B cell (primary cell): ENCODE data around the gene MAG. TPM values are rescaled to one million over a fixed set of nuclear protein-coding genes. Genes with fewer than 3 reads are reported as not detected.

Experiments used
- ATAC-seq: fragments of 200-7000 bp; cut with Tn5 transposase; one replicate; pipeline ENCODE4 v1.10.0; 2021; ENCODE audit warnings: low read depth, mild to moderate bottlenecking, moderate number of reproducible peaks, moderate library complexity
- CTCF ChIA-PET: fragments of 350-600 bp; sonication (Branson Sonifier 250); formaldehyde crosslinking; loops from one replicate; lab custom pipeline; 2021; ENCODE audit warnings: antibody characterized with exemption, inconsistent platforms; lab: Charles Lee
- POLR2A ChIA-PET: fragments of 350-600 bp; sonication (Branson Sonifier 250); formaldehyde crosslinking; loops from one replicate; lab custom pipeline; 2021; ENCODE audit warnings: antibody characterized with exemption; lab: Charles Lee
- DNase-seq: peaks from one replicate; pipeline ENCODE4 v3.0.0; 2013
- H2AFZ ChIP-seq: 2 replicates; pipeline ENCODE4 v1.6.1; 2012; ENCODE audit warnings: mild to moderate bottlenecking, low read depth, low read length; ENCODE audit not compliant: insufficient read depth, poor library complexity, severe bottlenecking
- H3K27ac ChIP-seq, 2 donors: 1 replicate in 1 of 2; 2 replicates in 1 of 2; pipeline ENCODE4 v1.5.1; 2012 to 2013; ENCODE audit warnings: low read length in 2 of 2, mild to moderate bottlenecking in 2 of 2, moderate library complexity in 1 of 2
- H3K27me3 ChIP-seq, 4 experiments: fragments of 200-600 bp in 1 of 4; sonication (generic) in 1 of 4; replicated peaks in 1 of 4; 1 replicate in 2 of 4; 2 replicates in 2 of 4; pipeline versions ENCODE4 v1.6.1 to v1.7.0; 2013 to 2016; ENCODE audit warnings: low read length in 3 of 4, mild to moderate bottlenecking in 2 of 4, mixed read lengths in 1 of 4, moderate library complexity in 1 of 4; ENCODE audit not compliant: insufficient read depth in 4 of 4, control insufficient read depth in 3 of 4; ENCODE audit errors: control extremely low read depth in 1 of 4
- H3K36me3 ChIP-seq, 2 experiments: replicated peaks in 1 of 2; 1 replicate in 1 of 2; 2 replicates in 1 of 2; pipeline versions ENCODE4 v1.6.1 to v1.7.1; 2013; ENCODE audit warnings: low read length in 1 of 2; ENCODE audit not compliant: insufficient read depth in 2 of 2, control insufficient read depth in 1 of 2; ENCODE audit errors: control extremely low read depth in 1 of 2, extremely low read depth in 1 of 2
- H3K4me1 ChIP-seq, 2 donors: fragments of 200-600 bp in 1 of 2; sonication (generic) in 1 of 2; 1 replicate in 1 of 2; 2 replicates in 1 of 2; pipeline versions ENCODE4 v1.5.1 to v1.6.1; 2013 to 2017; ENCODE audit warnings: low read length in 2 of 2; ENCODE audit not compliant: control insufficient read depth in 2 of 2, insufficient read depth in 2 of 2
- H3K4me2 ChIP-seq: replicated peaks from 2 replicates; pipeline ENCODE3; 2012; ENCODE audit warnings: mild to moderate bottlenecking, low read depth, low read length; ENCODE audit not compliant: poor library complexity, severe bottlenecking
- H3K4me3 ChIP-seq, 5 experiments: fragments of 200-600 bp in 1 of 5; sonication (generic) in 1 of 5; 1 replicate in 3 of 5; 2 replicates in 2 of 5; pipeline versions ENCODE4 v1.5.1 to v1.7.0; 2011 to 2016; ENCODE audit warnings: low read length in 4 of 5, mild to moderate bottlenecking in 4 of 5, low read depth in 2 of 5, control low read depth in 1 of 5, moderate library complexity in 1 of 5; ENCODE audit not compliant: insufficient read depth in 1 of 5; ENCODE audit errors: control extremely low read depth in 1 of 5, extremely low read depth in 1 of 5
- H3K79me2 ChIP-seq: fragments of 200-600 bp; sonication (generic); one replicate; pipeline ENCODE4 v1.6.0; 2016; ENCODE audit warnings: low read length; ENCODE audit not compliant: control insufficient read depth, insufficient read depth
- H3K9ac ChIP-seq: fragments of 200-600 bp; sonication (generic); 2 replicates; pipeline ENCODE4 v1.6.1; 2017; ENCODE audit warnings: mild to moderate bottlenecking, low read length, moderate library complexity
- H3K9me3 ChIP-seq, 3 donors: one replicate each; pipeline versions ENCODE4 v1.6.1 to v1.7.1; 2013; ENCODE audit warnings: low read length in 2 of 3; ENCODE audit not compliant: control insufficient read depth in 2 of 3, insufficient read depth in 1 of 3; ENCODE audit errors: control extremely low read depth in 1 of 3
- H4K20me1 ChIP-seq: 2 replicates; pipeline ENCODE4 v1.6.0; 2012; ENCODE audit warnings: mild to moderate bottlenecking, low read length; ENCODE audit not compliant: insufficient read depth, control insufficient read depth, poor library complexity, severe bottlenecking
- H3K27ac Mint-ChIP-seq: one replicate; pipeline ENCODE4 v1.8.0; 2021; ENCODE audit warnings: mixed read lengths
- H3K27me3 Mint-ChIP-seq: one replicate; pipeline ENCODE4 v1.8.0; 2021; ENCODE audit warnings: mixed read lengths
- H3K4me1 Mint-ChIP-seq: one replicate; pipeline ENCODE4 v1.8.0; 2021; ENCODE audit warnings: mixed read lengths
- H3K4me3 Mint-ChIP-seq: one replicate; pipeline ENCODE4 v1.8.0; 2021; ENCODE audit warnings: mixed read lengths
- H3K9me3 Mint-ChIP-seq: one replicate; pipeline ENCODE4 v1.8.0; 2022; ENCODE audit warnings: mixed read lengths; ENCODE audit not compliant: insufficient read depth
- EZH2 ChIP-seq: IDR thresholded peaks from 2 replicates; pipeline ENCODE4 v1.6.1; 2012; ENCODE audit warnings: borderline replicate concordance, low read depth, mild to moderate bottlenecking, moderate library complexity, low read length; ENCODE audit not compliant: insufficient read depth, poor library complexity, severe bottlenecking
- WGBS: methylation state at CpG from one replicate; pipeline ENCODE4 v1.1.5; 2013; ENCODE audit warnings: missing lambda C conversion rate; ENCODE audit not compliant: insufficient coverage; 5-methylcytosine and 5-hydroxymethylcytosine counted together
- intact Hi-C: fragments of 100-400 bp; cut with micrococcal nuclease; formaldehyde crosslinking; loops from one replicate; pipeline ENCODE4 v1.10.0; 2022
- polyA plus RNA-seq: library from polyadenylated mRNA; depleted of rRNA; stranded (reverse); fragments of >200 nt; gene quantifications from 2 replicates; pipeline ENCODE4 v1.2.3, GENCODE V29; 2012
- total RNA-seq, 2 donors: library from RNA; stranded (reverse); fragments of 120-200 nt in 1 of 2; gene quantifications; 1 replicate in 1 of 2; 2 replicates in 1 of 2; pipeline versions ENCODE4 v1.2.3 to v1.2.4, GENCODE V29; 2013 to 2022
- TF ChIP-seq, protein P1 (sequence below): fragments of 200-600 bp; IDR thresholded peaks from one replicate; pipeline ENCODE4 v1.8.0; 2022; ENCODE audit warnings: antibody characterized with exemption, mild to moderate bottlenecking

MAG gene
- total and polyA plus RNA-seq, 2 donors (not counting 1 experiment from before 2014, with no cell fraction given), result 0.12 to 0.58 TPM

DNA sequence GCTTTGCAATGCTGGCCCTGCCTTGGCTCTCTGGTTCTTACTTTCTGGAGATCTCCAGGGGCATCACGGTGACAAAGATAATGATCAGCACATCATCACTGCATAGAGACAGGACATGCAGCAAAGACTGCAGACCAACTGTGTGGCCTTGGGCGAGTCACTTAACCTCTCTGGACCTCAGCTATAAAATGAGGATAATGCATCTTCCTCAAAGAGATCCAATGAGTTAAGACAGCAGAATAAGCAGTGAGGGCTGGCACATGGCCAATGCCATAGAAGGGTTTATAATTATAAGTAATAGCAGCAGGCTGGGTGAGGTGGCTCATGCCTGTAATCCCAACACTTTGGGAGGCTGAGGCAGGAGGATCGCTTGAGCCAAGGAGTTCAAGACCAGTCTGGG is 2.4 kb downstream of the MAG start:
- Histone ChIP-seq H4K20me1 (no peaks in the 10 kb centered on the region), H3K4me2 (no peak overlapping the region), H3K9ac (no peak overlapping the region), H3K27me3 (no peaks in the 10 kb centered on the region), H3K36me3 (no peaks in the 10 kb centered on the region), H3K4me1 (peaks cover 27 to 52% of the 10 kb centered on the region in 2 donors), H3K79me2 (peaks cover 20% of the 10 kb centered on the region), H3K9me3 (peaks cover 0 to 7% (median 0%) of the 10 kb centered on the region in 3 donors), H3K4me3 (no peak overlapping the region), H3K27ac (no peak overlapping the region), H2AFZ (no peak overlapping the region)
- POLR2A ChIA-PET, result interaction anchor here (0.6 to 1.4 kb wide), 2 partner anchors 18 to 54 kb away, joined by 3 to 4 read pairs; no protein-coding TSS in a partner anchor
- 86% methylated on average over 1 of the region's 3 CpGs for WGBS
- Mint-ChIP-seq H3K9me3 (no peaks in the 10 kb centered on the region), H3K4me3 (no peak overlapping the region), H3K4me1 (peaks cover 26% of the 10 kb centered on the region), H3K27me3 (no peaks in the 10 kb centered on the region), H3K27ac (no peak overlapping the region)
- intact Hi-C loops, result no loop called here
- CTCF ChIA-PET, result interaction anchor here (1.2 kb wide), 1 partner anchor 201 kb away, joined by 4 read pairs; no protein-coding TSS in a partner anchor
- DNase-seq (no peak), ATAC-seq (no peak)
- TF ChIP-seq, protein P1, sequence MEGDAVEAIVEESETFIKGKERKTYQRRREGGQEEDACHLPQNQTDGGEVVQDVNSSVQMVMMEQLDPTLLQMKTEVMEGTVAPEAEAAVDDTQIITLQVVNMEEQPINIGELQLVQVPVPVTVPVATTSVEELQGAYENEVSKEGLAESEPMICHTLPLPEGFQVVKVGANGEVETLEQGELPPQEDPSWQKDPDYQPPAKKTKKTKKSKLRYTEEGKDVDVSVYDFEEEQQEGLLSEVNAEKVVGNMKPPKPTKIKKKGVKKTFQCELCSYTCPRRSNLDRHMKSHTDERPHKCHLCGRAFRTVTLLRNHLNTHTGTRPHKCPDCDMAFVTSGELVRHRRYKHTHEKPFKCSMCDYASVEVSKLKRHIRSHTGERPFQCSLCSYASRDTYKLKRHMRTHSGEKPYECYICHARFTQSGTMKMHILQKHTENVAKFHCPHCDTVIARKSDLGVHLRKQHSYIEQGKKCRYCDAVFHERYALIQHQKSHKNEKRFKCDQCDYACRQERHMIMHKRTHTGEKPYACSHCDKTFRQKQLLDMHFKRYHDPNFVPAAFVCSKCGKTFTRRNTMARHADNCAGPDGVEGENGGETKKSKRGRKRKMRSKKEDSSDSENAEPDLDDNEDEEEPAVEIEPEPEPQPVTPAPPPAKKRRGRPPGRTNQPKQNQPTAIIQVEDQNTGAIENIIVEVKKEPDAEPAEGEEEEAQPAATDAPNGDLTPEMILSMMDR, result no peak
- TF ChIP-seq EZH2, result no peak
